ENCODE data around the gene OGDH.

OGDH gene

GRCh38 chr7:44673324-44673723, 66.9 kb downstream of the OGDH start:
- no peak overlapping the region for H3K4me3 ChIP-seq (ENCODE audit: low read depth, low read length)
- H3K4me1 ChIP-seq (ENCODE audit: control insufficient read depth, insufficient read depth, low read length), result no peaks in the 10 kb centered on the region
- H3K27ac ChIP-seq (ENCODE audit: extremely low read depth, low read depth, low read length), result no peak overlapping the region
- TF ChIP-seq ZFP41 (tag by site-specific recombination; IDR thresholded peaks at IDR 0.05; ENCODE audit: borderline replicate concordance) (no peak), SCRT2 (tag by site-specific recombination; IDR thresholded peaks at IDR 0.05) (no peak), ZBTB6 (tag by site-specific recombination; IDR thresholded peaks at IDR 0.05) (no peak), ZNF114 (tag by site-specific recombination; IDR thresholded peaks at IDR 0.05) (no peak), ZNF416 (tag by site-specific recombination; IDR thresholded peaks at IDR 0.05) (no peak), ZBTB21 (tag by site-specific recombination; IDR thresholded peaks at IDR 0.05) (no peak), BCL11B (tag by site-specific recombination; IDR thresholded peaks at IDR 0.05; ENCODE audit: low read depth) (no peak), ZNF426 (tag by site-specific recombination; IDR thresholded peaks at IDR 0.05) (no peak), INSM2 (tag by site-specific recombination; IDR thresholded peaks at IDR 0.05) (no peak), ZNF621 (tag by site-specific recombination; IDR thresholded peaks at IDR 0.05) (no peak), WT1 (tag by site-specific recombination; IDR thresholded peaks at IDR 0.05) (no peak), RBAK (tag by site-specific recombination; IDR thresholded peaks at IDR 0.05) (no peak)
- POLR2A ChIA-PET, result no interaction called here
- H3K36me3 ChIP-seq (ENCODE audit: control insufficient read depth in 2 of 2, insufficient read depth in 1 of 2, low read length in 2 of 2), result peaks cover 4 to 23% of the 10 kb centered on the region in 2 experiments; a peak in 2 of 3 replicates
- CTCF ChIA-PET, result interaction anchor here (0.7 kb wide), 1 partner anchor 25 kb away, joined by 3 read pairs; no protein-coding TSS in a partner anchor
- H3K9me3 ChIP-seq (ENCODE audit: control insufficient read depth, insufficient read depth, low read depth, low read length), result no peaks in the 10 kb centered on the region

- CTCF ChIA-PET, result no interaction called here
- H3K4me1 ChIP-seq (ENCODE audit: control insufficient read depth, insufficient read depth, low read length), result no peaks in the 10 kb centered on the region
- H3K4me3 ChIP-seq (ENCODE audit: low read depth, low read length), result no peak overlapping the region
- H3K36me3 ChIP-seq (ENCODE audit: control insufficient read depth in 2 of 2, insufficient read depth in 1 of 2, low read length in 2 of 2), result peaks cover 4 to 27% of the 10 kb centered on the region in 2 experiments; a peak in 2 of 3 replicates
- no peak overlapping the region for H3K27ac ChIP-seq (ENCODE audit: extremely low read depth, low read depth, low read length)
- POLR2A ChIA-PET, result no interaction called here
- TF ChIP-seq ZNF280C (tag by site-specific recombination; IDR thresholded peaks at IDR 0.05) (no peak), ZNF48 (tag by site-specific recombination; IDR thresholded peaks at IDR 0.05) (no peak), ZNF791 (tag by site-specific recombination; IDR thresholded peaks at IDR 0.05) (no peak), BCL11A (tag by site-specific recombination; IDR thresholded peaks at IDR 0.05; ENCODE audit: low read depth) (no peak), ZXDB (tag by site-specific recombination; IDR thresholded peaks at IDR 0.05) (no peak), ZBTB11 (tag by site-specific recombination; conservative IDR thresholded peaks at IDR 0.05; ENCODE audit: low read depth) (no peak), ZNF362 (tag by site-specific recombination; IDR thresholded peaks at IDR 0.05) (no peak), HOXD13 (CRISPR knock-in tag; IDR thresholded peaks at IDR 0.05; ENCODE audit: borderline replicate concordance) (no peak), PBX3 (CRISPR knock-in tag; IDR thresholded peaks at IDR 0.05) (no peak), ZNF792 (tag by site-specific recombination; IDR thresholded peaks at IDR 0.05) (no peak), OSR2 (tag by site-specific recombination; IDR thresholded peaks at IDR 0.05) (no peak), ZNF157 (tag by site-specific recombination; IDR thresholded peaks at IDR 0.05) (no peak), ZNF211 (tag by site-specific recombination; IDR thresholded peaks at IDR 0.05; ENCODE audit: low read depth) (no peak), ZBTB7A (tag by site-specific recombination; IDR thresholded peaks at IDR 0.05; ENCODE audit: low read depth) (no peak), ZNF146 (tag by site-specific recombination; IDR thresholded peaks at IDR 0.05) (no peak)
- H3K9me3 ChIP-seq (ENCODE audit: control insufficient read depth, insufficient read depth, low read depth, low read length), result no peaks in the 10 kb centered on the region
These were observed 67.3 kb downstream of the OGDH start for GRCh38 chr7:44673771-44674170.
